Measurements from ENCODE around the gene RHOBTB3.
A peak's percentile ranks its signal among the peaks of the same experiment; 100 is the strongest.

The RHOBTB3 gene

DNA sequence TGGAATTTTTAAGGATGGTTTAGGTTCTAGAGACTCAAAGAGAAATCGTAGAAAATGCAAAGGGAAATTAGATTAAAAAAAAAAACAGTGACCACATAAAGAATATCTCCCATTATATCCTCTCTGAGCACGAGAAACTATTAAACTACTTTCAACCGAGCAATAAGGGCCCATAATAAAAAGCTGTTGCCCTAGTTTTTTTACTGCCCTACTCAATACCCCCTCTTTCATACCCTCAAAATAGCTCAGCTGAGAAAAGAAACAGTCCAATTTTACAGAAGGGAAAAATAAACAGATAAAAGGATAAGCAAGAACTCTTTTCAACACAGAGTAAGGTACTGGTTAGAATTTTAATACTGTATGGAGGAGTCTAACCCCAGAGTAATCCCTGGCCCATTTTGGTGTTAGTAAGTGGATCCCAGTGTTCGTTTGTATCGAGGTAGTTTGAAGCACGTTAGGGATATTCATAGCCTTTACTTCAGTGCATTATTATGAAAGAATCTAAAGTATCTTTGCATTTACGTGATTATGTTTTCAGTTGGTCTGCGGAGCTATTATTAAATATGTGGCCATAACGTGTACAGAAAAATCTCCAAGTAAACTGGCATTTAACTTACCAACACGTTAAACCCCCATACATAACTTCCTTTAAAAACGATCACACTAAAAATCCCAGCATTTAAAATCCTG is 980 bp upstream of the RHOBTB3 start:
- TF ChIP-seq, protein P1, sequence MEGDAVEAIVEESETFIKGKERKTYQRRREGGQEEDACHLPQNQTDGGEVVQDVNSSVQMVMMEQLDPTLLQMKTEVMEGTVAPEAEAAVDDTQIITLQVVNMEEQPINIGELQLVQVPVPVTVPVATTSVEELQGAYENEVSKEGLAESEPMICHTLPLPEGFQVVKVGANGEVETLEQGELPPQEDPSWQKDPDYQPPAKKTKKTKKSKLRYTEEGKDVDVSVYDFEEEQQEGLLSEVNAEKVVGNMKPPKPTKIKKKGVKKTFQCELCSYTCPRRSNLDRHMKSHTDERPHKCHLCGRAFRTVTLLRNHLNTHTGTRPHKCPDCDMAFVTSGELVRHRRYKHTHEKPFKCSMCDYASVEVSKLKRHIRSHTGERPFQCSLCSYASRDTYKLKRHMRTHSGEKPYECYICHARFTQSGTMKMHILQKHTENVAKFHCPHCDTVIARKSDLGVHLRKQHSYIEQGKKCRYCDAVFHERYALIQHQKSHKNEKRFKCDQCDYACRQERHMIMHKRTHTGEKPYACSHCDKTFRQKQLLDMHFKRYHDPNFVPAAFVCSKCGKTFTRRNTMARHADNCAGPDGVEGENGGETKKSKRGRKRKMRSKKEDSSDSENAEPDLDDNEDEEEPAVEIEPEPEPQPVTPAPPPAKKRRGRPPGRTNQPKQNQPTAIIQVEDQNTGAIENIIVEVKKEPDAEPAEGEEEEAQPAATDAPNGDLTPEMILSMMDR (IDR thresholded peaks at IDR 0.05; ENCODE audit: low read depth, low read length) = no peak
- no peaks in the 10 kb centered on the region for H3K27me3 ChIP-seq (ENCODE audit: insufficient read depth, low read depth, severe bottlenecking)
- H3K36me3 ChIP-seq = peaks cover 16% of the 10 kb centered on the region
- peak overlapping the region; percentile 98 for H3K4me3 ChIP-seq (ENCODE audit: low read depth, low read length)
- H3K27ac ChIP-seq = peak overlapping the region; percentile 93
- no peak for DNase-seq
- no peaks in the 10 kb centered on the region for H3K9me3 ChIP-seq (ENCODE audit: severe bottlenecking)

DNA sequence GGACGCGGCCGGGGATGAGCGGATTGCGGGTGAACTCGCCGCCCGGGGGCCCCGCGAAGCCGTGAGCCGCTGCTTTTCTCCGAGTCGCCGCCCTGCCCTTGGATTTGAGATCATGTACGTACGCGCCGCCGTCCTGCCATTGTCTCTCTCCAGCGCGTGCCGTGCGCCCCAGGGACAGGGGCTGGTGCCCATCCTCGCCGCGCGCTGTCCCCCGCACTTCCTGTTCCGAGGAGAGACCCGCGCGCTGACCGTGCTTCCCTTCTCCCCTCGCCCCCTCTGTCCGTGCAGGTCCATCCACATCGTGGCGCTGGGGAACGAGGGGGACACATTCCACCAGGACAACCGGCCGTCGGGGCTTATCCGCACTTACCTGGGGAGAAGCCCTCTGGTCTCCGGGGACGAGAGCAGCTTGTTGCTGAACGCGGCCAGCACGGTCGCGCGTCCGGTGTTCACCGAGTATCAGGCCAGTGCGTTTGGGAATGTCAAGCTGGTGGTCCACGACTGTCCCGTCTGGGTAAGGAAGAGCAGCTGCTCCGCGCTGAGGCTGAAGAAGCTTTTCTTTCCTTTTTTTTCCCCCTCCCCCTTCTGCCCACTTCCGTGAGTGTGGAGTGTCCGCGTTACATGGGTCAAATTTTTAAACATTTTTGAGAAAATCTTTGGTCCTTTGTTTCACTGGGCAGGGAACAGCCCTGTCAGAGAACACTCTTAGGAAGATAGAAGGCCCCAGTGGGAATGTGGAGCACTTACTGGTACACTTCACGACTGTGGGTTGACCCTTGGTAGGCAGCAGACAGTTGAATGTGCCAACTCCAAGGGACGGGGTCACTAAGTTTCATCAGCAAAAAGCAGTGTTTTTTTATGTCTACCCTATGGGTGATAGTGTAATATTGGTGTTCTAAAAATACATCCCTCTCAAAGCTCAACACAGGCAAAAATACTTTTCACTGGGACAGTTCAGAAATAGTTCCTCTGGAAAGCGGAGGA is 727 bp downstream of the RHOBTB3 start:
- H3K27ac ChIP-seq = peak overlapping the region; percentile 93
- peak; percentile 59 for DNase-seq
- no peaks in the 10 kb centered on the region for H3K27me3 ChIP-seq (ENCODE audit: insufficient read depth, low read depth, severe bottlenecking)
- H3K4me3 ChIP-seq (ENCODE audit: low read depth, low read length) = peak overlapping the region; percentile 98
- H3K9me3 ChIP-seq (ENCODE audit: severe bottlenecking) = no peaks in the 10 kb centered on the region
- TF ChIP-seq, protein P1 (IDR thresholded peaks at IDR 0.05; ENCODE audit: low read depth, low read length) = no peak
- peaks cover 28% of the 10 kb centered on the region for H3K36me3 ChIP-seq

DNA sequence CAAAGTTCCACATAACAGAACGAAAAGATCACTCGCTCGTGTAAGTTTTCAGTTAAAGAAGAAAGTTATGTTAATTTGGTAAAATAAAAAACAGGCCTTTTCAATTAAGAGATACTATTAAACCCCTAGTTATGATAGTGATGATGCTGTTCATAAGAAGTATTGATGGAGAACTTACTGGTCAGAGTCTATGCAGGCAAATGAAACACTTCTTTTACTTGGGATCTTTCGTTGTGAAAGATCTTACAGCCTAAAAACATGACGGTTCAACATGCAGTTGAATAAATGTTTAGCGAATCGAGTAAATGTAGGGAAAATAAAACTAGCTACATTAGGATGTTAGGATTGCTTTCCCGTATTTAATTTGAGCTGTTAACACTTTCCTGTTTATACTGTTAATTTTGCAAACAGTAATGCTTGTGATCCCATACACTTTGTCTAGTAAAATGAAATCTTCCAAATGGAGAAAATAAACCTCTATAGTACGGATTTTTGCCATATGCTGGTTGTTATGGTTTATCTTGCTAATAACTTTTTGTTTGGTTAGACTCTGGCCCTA is 2.0 kb downstream of the RHOBTB3 start:
- no peak overlapping the region for H3K27ac ChIP-seq
- peaks cover 39% of the 10 kb centered on the region for H3K36me3 ChIP-seq
- TF ChIP-seq, protein P1 (IDR thresholded peaks at IDR 0.05; ENCODE audit: low read depth, low read length) = no peak
- no peak overlapping the region for H3K4me3 ChIP-seq (ENCODE audit: low read depth, low read length)
- H3K27me3 ChIP-seq (ENCODE audit: insufficient read depth, low read depth, severe bottlenecking) = no peaks in the 10 kb centered on the region
- H3K9me3 ChIP-seq (ENCODE audit: severe bottlenecking) = no peaks in the 10 kb centered on the region
- no peak for DNase-seq

DNA sequence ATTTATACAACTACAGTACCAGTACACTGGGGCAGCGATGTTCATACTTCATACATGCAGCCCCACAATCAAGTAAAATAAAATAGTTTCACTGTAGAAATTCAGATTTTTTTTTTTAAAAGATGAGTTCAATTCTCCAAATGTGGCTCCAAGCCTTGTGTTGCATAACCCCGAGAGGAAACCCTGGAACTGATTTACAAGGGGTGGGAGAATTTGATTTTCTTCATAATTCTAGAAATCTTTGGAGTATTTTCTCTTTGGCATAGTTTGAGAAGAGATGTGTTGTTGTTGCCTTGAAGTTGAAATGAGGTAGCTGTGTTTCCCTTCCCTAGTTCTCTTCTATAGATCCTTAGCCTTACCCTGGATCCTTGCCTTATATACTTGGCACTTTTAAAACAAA is 3.1 kb downstream of the RHOBTB3 start:
- peaks cover 47% of the 10 kb centered on the region for H3K36me3 ChIP-seq
- TF ChIP-seq, protein P1 (IDR thresholded peaks at IDR 0.05; ENCODE audit: low read depth, low read length) = no peak
- H3K4me3 ChIP-seq (ENCODE audit: low read depth, low read length) = no peak overlapping the region
- no peak for DNase-seq
- no peaks in the 10 kb centered on the region for H3K9me3 ChIP-seq (ENCODE audit: severe bottlenecking)
- H3K27me3 ChIP-seq (ENCODE audit: insufficient read depth, low read depth, severe bottlenecking) = no peaks in the 10 kb centered on the region
- no peak overlapping the region for H3K27ac ChIP-seq

DNA sequence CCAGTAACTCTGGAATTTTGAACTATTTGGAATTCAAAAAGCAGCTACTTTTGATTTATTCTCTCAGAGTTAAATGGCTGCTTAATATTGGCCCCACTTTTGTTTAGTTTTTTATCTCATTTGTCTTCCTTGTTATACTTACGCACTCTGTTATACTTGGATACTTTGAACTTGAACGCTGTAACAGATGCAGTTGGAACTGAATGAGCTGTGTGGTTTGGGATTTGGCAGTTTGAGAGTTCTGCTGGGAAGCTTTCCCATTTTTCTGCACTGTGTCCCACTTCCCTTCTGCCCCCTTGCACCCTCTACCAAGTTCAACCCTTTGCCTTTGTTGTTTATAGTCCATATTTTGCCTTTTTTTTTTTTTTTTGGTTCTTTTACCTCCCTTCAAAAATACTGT is 3.8 kb downstream of the RHOBTB3 start:
- no peak for DNase-seq
- Histone ChIP-seq H3K9me3 (ENCODE audit: severe bottlenecking) (no peaks in the 10 kb centered on the region), H3K27me3 (ENCODE audit: insufficient read depth, low read depth, severe bottlenecking) (no peaks in the 10 kb centered on the region), H3K36me3 (peaks cover 54% of the 10 kb centered on the region), H3K27ac (no peak overlapping the region), H3K4me3 (ENCODE audit: low read depth, low read length) (no peak overlapping the region)
- TF ChIP-seq, protein P1 (IDR thresholded peaks at IDR 0.05; ENCODE audit: low read depth, low read length) = no peak

Data from WERI-Rb-1 (cell line).